Muscle layer of duodenum (tissue), 2 donors: ENCODE results near the gene CD200.

ENCODE experiments used
- H3K27ac ChIP-seq: one replicate; pipeline ENCODE4 v1.7.0; 2013; ENCODE audit warnings: mild to moderate bottlenecking, low read length
- H3K27me3 ChIP-seq: one replicate; pipeline ENCODE4 v1.7.0; 2013; ENCODE audit warnings: low read depth, mild to moderate bottlenecking, control low read depth, low read length
- H3K36me3 ChIP-seq, 2 donors: one replicate each; pipeline ENCODE4 v1.7.0; 2013; ENCODE audit warnings: low read length in 2 of 2, control low read depth in 1 of 2, mild to moderate bottlenecking in 1 of 2; ENCODE audit not compliant: insufficient read depth in 2 of 2, control insufficient read depth in 1 of 2
- H3K4me1 ChIP-seq, 2 donors: one replicate each; pipeline ENCODE4 v1.7.0; 2013; ENCODE audit warnings: low read length in 2 of 2, mild to moderate bottlenecking in 2 of 2, control low read depth in 1 of 2, moderate library complexity in 1 of 2; ENCODE audit not compliant: insufficient read depth in 2 of 2, control insufficient read depth in 1 of 2
- H3K4me3 ChIP-seq, 2 donors: one replicate each; pipeline ENCODE4 v1.7.0; 2013; ENCODE audit warnings: low read length in 2 of 2, low read depth in 1 of 2, mild to moderate bottlenecking in 1 of 2
- H3K9me3 ChIP-seq, 2 donors: one replicate each; pipeline ENCODE4 v1.7.0; 2013; ENCODE audit warnings: low read length in 2 of 2, control low read depth in 1 of 2, mild to moderate bottlenecking in 1 of 2; ENCODE audit not compliant: control insufficient read depth in 1 of 2
- donor health status: healthy.

CD200 gene

DNA sequence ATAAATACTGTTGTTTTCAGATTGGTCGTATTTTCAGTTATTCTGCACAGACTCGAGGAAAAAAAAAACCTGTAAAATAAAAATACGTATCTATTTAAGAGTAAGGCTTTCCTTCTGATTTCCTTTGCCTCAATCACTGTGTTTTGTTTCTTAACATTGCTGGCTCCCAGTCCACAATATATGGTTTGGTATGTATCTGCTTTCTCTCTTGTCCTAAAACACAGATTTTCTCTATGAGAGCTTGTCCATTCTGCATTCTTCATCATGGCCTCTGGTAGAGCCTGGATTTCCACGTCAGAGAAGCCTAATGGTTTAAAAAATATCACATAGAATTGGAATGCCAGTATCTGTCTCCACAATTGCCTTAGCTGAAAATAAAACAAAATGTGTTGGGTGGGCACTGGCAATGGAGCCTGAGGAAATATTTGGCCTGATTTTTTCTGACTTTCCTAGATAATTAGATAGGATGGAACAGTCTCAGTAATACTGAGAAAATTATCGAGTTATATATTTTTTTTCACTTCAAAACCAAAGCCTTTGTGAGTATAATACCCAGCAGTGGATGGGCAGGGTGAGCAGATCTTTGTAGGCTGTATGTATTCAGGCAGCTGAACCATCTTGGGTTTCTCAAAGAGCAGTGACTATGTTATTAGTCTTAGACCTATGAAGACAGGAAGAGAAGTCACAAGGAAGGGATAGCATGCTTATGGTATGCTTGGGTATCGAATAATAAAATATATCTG, 1.9 kb downstream of the CD200 start:
- Histone ChIP-seq H3K9me3 (no peaks in the 10 kb centered on the region), H3K27me3 (peaks cover 3% of the 10 kb centered on the region), H3K36me3 (no peaks in the 10 kb centered on the region), H3K27ac (peak overlapping the region; percentile 81), H3K4me3 (peak overlapping the region; percentile 68 to 86), H3K4me1 (no peaks in the 10 kb centered on the region)

DNA sequence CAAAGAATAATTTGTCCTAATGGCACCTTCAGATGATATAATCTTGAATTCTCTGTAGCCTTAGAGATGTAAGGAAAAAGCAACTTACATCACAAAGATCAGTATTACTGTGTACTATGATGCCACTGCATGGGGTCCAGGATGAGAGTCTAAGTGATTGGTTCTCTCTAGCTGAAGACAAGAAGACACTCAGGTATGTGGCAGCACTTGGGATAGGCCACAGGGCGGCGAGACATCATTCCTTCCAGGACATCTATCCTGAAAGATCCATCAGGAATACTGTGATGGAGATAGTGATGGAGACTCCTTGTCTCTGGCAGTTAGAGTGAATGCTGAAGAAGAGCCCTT, 2.5 kb downstream of the CD200 start:
- no peaks in the 10 kb centered on the region for H3K36me3 ChIP-seq
- H3K4me1 ChIP-seq = no peaks in the 10 kb centered on the region
- no peaks in the 10 kb centered on the region for H3K9me3 ChIP-seq
- H3K4me3 ChIP-seq = peak overlapping the region in 1 of 2 donors; percentile 26
- H3K27ac ChIP-seq = peak overlapping the region; percentile 81
- peaks cover 3% of the 10 kb centered on the region for H3K27me3 ChIP-seq

DNA sequence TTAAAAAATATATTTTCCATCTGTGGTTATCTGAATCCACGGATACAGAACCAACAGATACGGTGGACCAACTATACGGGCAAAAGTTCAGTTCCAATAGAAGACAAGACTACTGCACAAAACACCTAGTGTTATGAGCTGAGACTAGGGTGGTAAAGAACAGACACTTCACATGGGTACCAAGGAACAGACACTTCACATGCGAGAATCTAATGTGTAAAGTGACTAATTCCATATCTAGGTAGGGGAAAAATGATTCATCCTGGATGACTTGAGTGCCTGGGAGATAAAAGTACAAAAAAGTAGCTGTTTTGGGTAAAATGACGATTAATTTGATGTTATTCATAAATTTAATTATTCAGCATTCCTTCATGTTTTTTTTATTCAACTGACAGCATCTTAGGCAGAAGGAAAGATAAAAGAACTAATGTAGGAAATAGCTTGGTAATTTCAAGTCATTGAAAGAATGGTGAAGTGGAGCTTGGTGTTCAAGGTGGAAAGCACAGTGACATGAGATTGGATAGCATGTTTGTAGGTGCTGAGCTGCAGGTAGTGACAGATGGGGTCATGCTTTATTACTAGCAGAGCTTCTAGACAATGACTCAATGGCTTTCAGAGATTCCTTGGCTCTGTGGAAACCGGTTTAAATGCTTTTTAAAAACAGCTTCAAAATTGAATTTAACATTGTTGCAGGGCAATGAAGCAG, 5.2 kb downstream of the CD200 start:
- Histone ChIP-seq H3K27ac (no peak overlapping the region), H3K36me3 (no peaks in the 10 kb centered on the region), H3K4me1 (no peaks in the 10 kb centered on the region), H3K4me3 (no peak overlapping the region), H3K27me3 (peaks cover 3% of the 10 kb centered on the region), H3K9me3 (no peaks in the 10 kb centered on the region)

DNA sequence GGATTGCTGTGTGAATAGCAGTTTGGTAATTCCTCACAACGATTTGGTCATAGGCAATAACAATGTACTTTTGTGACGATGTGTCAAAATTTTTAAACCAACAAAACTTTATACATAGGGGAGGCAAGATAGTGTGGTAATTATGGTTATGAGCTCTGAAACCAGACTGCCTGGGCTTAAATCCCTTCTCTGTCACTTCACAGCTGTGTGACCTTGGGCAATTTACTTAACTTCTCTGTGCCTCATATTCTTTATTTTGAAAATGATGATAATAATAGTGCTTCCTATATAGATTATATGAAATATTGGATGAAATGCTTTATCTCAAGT, 5.7 kb downstream of the CD200 start:
- Histone ChIP-seq H3K4me1 (no peaks in the 10 kb centered on the region), H3K9me3 (no peaks in the 10 kb centered on the region), H3K36me3 (no peaks in the 10 kb centered on the region), H3K27ac (no peak overlapping the region), H3K27me3 (peaks cover 3% of the 10 kb centered on the region), H3K4me3 (no peak overlapping the region)

DNA sequence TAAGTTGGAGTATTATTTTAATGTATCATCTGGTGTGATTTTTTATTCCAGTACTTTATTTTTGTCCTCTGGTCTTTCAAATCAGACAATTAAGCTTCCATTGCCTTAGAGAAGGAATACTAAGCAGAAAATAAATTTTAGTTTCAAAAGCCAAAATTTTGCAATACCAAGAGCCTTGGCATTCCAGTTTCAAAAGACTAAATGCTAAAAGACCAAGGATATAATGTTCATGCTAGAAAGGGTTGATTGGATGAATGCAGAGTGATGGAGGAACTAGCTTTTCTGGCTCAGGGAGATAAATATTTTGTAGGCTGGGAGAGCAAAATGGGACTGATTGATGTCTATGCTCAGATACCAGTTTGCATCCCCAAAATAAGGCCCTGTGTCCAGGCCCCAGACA, 6.2 kb downstream of the CD200 start:
- Histone ChIP-seq H3K9me3 (no peaks in the 10 kb centered on the region), H3K27ac (no peak overlapping the region), H3K36me3 (no peaks in the 10 kb centered on the region), H3K27me3 (peaks cover 2% of the 10 kb centered on the region), H3K4me3 (no peak overlapping the region), H3K4me1 (no peaks in the 10 kb centered on the region)

DNA sequence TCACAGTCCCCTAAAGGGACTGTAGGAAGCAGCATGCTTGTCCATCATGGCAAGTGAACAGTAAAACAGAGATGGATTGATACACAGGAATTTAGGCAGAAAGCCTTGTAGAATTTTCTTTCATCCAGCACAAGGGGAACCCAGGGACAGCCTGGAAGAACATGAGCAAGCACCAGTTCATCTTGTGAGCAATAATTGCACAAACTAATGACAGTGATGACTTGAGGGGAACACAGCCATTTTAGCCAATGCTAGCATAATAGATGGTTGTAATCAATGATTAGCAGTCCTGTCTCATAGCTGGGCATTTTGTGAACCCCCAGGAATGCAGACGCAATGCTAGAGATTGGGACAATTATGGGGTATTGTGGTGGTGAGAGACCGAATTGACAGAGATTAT, 6.7 kb downstream of the CD200 start:
- Histone ChIP-seq H3K4me1 (no peaks in the 10 kb centered on the region), H3K27ac (no peak overlapping the region), H3K27me3 (no peaks in the 10 kb centered on the region), H3K36me3 (no peaks in the 10 kb centered on the region), H3K4me3 (no peak overlapping the region), H3K9me3 (no peaks in the 10 kb centered on the region)

DNA sequence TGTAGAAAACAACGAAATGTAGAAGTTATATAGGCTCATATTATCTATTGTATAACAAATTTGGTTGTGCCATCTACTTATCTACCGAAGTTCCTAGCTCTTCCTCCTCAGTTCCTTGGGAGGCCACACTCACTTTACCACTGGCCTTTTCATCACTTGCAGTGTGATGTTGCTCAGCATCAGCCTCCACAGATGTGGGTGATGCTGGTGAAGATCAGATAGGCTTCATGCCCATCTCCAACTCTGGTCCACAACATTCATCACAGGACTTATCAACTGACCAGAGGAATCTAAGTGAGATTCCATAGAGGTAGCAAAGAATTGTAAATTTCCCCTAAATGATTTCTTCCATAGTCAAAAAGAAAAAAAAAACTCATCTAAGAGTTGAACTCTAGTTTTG, 8.4 kb downstream of the CD200 start:
- no peaks in the 10 kb centered on the region for H3K36me3 ChIP-seq
- no peaks in the 10 kb centered on the region for H3K9me3 ChIP-seq
- H3K27me3 ChIP-seq = no peaks in the 10 kb centered on the region
- H3K4me1 ChIP-seq = no peaks in the 10 kb centered on the region
- no peak overlapping the region for H3K27ac ChIP-seq
- no peak overlapping the region for H3K4me3 ChIP-seq

DNA sequence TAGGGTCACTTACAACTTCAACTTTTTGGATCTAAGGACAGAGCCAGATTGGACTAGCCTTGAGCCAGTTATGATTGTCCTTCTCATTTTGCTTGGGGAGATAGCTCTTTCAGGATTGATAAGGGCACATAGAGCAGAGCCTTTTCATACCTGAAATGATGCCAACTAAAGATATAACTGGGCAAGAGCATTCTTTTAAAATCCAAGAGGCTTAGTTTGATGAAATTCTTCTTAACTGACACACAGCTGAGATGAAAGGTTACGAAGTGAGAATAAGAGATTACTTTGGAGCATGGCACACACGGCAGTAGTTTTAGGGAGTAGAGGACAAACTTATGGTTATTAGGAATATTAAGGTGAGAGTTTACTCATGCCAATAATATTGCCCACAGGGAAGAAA, 12.7 kb downstream of the CD200 start:
- Histone ChIP-seq H3K27me3 (no peaks in the 10 kb centered on the region), H3K36me3 (no peaks in the 10 kb centered on the region), H3K4me3 (no peak overlapping the region), H3K4me1 (no peaks in the 10 kb centered on the region), H3K27ac (no peak overlapping the region), H3K9me3 (no peaks in the 10 kb centered on the region)

DNA sequence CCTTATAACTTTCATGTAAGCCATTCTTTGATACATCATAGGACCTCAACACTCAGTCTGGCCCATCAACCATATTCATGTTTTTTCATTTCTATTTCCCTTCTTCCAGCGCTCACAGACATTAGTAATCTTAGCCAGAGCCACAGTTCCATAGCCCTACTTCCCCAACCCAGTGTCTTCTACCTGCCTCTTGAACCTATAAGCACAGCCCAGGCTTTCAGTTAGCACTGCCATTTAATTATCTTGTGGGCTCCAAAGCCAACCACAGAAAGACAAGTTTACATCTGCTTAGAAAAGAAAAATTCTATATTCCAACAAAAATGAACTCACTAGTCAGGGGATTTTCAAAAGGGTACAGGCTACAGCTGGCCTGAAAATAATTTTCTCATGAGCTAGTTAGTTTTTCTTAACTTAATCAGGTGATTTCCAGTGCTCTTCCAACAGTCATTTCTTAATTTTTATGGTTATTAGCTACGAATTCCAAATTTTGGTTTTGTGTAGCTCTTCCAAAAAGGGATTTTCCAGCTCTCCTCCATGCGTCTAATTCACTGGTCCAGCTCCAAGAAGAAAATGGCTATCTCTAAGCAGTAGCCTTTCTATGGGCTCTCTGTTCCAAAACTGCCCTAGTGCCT, 13.7 kb downstream of the CD200 start:
- H3K9me3 ChIP-seq = no peaks in the 10 kb centered on the region
- no peaks in the 10 kb centered on the region for H3K27me3 ChIP-seq
- H3K27ac ChIP-seq = no peak overlapping the region
- no peak overlapping the region for H3K4me3 ChIP-seq
- no peaks in the 10 kb centered on the region for H3K4me1 ChIP-seq
- no peaks in the 10 kb centered on the region for H3K36me3 ChIP-seq

DNA sequence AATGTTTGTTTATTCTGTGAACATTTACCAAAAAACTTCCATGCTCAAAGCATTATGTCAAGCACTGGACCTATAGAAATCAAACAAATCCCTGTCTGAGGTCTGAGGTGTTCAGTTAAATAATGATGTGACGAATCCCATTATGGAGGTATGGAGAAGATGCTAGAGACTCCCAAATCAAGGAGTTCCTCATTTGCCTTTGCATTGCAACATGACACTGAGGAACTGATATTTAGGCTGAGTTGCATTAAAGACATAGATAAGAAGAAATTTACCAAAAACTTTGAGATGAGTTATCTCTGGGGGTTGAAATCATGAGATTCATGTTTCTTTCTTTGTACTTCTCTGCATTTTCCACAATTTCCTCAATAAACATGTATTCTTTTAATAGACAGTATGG, 16.0 kb downstream of the CD200 start:
- Histone ChIP-seq H3K9me3 (no peaks in the 10 kb centered on the region), H3K27ac (no peak overlapping the region), H3K27me3 (no peaks in the 10 kb centered on the region), H3K4me3 (no peak overlapping the region), H3K36me3 (no peaks in the 10 kb centered on the region), H3K4me1 (no peaks in the 10 kb centered on the region)

DNA sequence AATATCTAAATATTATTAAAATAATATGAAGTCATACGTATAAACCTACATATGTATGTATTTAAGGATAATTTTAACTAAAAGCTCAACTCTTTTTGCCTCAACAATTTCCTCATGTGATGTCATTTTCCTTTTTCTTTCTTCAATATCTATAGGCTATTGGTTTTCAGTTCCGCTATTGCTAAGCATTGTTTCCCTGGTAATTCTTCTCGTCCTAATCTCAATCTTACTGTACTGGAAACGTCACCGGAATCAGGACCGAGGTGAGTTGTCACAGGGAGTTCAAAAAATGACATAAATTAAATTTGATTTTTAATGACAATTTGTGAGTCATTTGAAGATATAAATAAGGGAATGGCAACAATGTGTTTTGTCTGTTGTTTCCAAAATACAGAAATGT, 16.6 kb downstream of the CD200 start:
- Histone ChIP-seq H3K27ac (no peak overlapping the region), H3K36me3 (no peaks in the 10 kb centered on the region), H3K9me3 (no peaks in the 10 kb centered on the region), H3K27me3 (no peaks in the 10 kb centered on the region), H3K4me3 (no peak overlapping the region), H3K4me1 (no peaks in the 10 kb centered on the region)
